Adrenal gland (tissue), 12 donors: Measurements from ENCODE around the gene YJEFN3. TPM values are rescaled to one million over a fixed set of nuclear protein-coding genes. Genes with fewer than 3 reads are reported as not detected.
A peak's percentile ranks its signal among the peaks of the same experiment; 100 is the strongest.

ENCODE experiments used
- DNase-seq, 7 donors: peaks; one replicate each; pipeline ENCODE4 v3.0.0-alpha.2; 2019 to 2020
- H3K27ac ChIP-seq, 5 donors: fragments of 200-600 bp; sonication (generic) in 4 of 5; 1 replicate in 3 of 5; 2 replicates in 2 of 5; pipeline versions ENCODE4 v1.5.1 to v1.8.0; 2016 to 2020; ENCODE audit warnings: mild to moderate bottlenecking in 1 of 5
- H3K27me3 ChIP-seq: fragments of 200-600 bp; 2 replicates; pipeline ENCODE4 v1.8.0; 2021
- H3K36me3 ChIP-seq, 2 donors: fragments of 200-600 bp; replicated peaks in 1 of 2; 1 replicate in 1 of 2; 2 replicates in 1 of 2; pipeline versions ENCODE4 v1.5.1 to v1.8.0; 2018 to 2022
- H3K4me1 ChIP-seq, 2 donors: fragments of 200-600 bp; replicated peaks in 1 of 2; 1 replicate in 1 of 2; 2 replicates in 1 of 2; pipeline versions ENCODE4 v1.5.1 to v1.8.0; 2018 to 2021
- H3K4me3 ChIP-seq, 4 donors: fragments of 200-600 bp; sonication (generic) in 3 of 4; one replicate each; pipeline ENCODE4 v1.5.1; 2016 to 2018
- H3K9me3 ChIP-seq, 3 donors: fragments of 200-600 bp; sonication (generic) in 1 of 3; replicated peaks in 1 of 3; 1 replicate in 2 of 3; 2 replicates in 1 of 3; pipeline versions ENCODE4 v1.5.1 to v1.8.0; 2016 to 2021
- POLR2A ChIP-seq, 2 donors: fragments of 450-650 bp; IDR thresholded peaks; one replicate each; pipeline ENCODE4 v1.6.1; 2017; ENCODE audit warnings: antibody characterized with exemption in 2 of 2, mild to moderate bottlenecking in 2 of 2, moderate library complexity in 1 of 2
- WGBS, 4 donors: extraction: QIAGEN DNeasy Blood & Tissue Kit in 2 of 4; methylation state at CpG; one replicate each; pipeline versions ENCODE4 v1.1.5 to v1.1.7; 2013 to 2017; 5-methylcytosine and 5-hydroxymethylcytosine counted together
- intact Hi-C, 2 donors: fragments of 100-400 bp; cut with DNase I; formaldehyde crosslinking; loops; one replicate each; pipeline versions ENCODE4 v1.14.1 to v1.15.0; 2022 to 2023
- polyA plus RNA-seq, 3 donors: library from polyadenylated mRNA; stranded (reverse); fragments of 200-250 nt in 2 of 3; fragments of 350-450 nt in 1 of 3; fragmentation: Illumina TruSeq in 1 of 3; extraction: RNeasy Lipid Tissue Mini Kit (QIAGEN cat#74804) in 1 of 3; gene quantifications; one replicate each; pipeline ENCODE4 v1.2.3, GENCODE V29; 2013 to 2014
- total RNA-seq, 9 donors: library from RNA; depleted of rRNA in 4 of 9; stranded (reverse); fragments of >200 nt in 4 of 9; fragments of 120-200 nt in 1 of 9; fragmentation: NEBNext Ultra II Directional in 1 of 9; extraction: Animal tissue kit (Norgen Biotek cat#: 25700) in 1 of 9; gene quantifications; one replicate each; pipeline versions ENCODE4 v1.1.0 to v1.2.4, GENCODE V29; 2013 to 2023
- TF ChIP-seq, protein P1 (sequence below), 6 experiments: fragments of 450-650 bp in 4 of 6; fragments of 200-600 bp in 2 of 6; sonication (generic) in 1 of 6; IDR thresholded peaks; 1 replicate in 5 of 6; 2 replicates in 1 of 6; pipeline versions ENCODE4 v1.5.1 to v1.8.0; 2016 to 2021; ENCODE audit warnings: antibody characterized with exemption in 6 of 6, mild to moderate bottlenecking in 2 of 6, moderate library complexity in 1 of 6
- donor health status: healthy with polysubstance abuse.
- donor health status: Bipolar disorder and iron deficiency.
- donor health status: DM: yes; HTN: yes; CAD: no.
- donor health status: DM: no; HTN: no; CAD: no.
- donor health status: DM: no; HTN: no; CAD: no.
- donor health status: DM: yes; HTN: yes; CAD: no.

Gene YJEFN3
- total and polyA plus RNA-seq, 12 donors: 0.36 to 30.2 (median 1.3) TPM

DNA sequence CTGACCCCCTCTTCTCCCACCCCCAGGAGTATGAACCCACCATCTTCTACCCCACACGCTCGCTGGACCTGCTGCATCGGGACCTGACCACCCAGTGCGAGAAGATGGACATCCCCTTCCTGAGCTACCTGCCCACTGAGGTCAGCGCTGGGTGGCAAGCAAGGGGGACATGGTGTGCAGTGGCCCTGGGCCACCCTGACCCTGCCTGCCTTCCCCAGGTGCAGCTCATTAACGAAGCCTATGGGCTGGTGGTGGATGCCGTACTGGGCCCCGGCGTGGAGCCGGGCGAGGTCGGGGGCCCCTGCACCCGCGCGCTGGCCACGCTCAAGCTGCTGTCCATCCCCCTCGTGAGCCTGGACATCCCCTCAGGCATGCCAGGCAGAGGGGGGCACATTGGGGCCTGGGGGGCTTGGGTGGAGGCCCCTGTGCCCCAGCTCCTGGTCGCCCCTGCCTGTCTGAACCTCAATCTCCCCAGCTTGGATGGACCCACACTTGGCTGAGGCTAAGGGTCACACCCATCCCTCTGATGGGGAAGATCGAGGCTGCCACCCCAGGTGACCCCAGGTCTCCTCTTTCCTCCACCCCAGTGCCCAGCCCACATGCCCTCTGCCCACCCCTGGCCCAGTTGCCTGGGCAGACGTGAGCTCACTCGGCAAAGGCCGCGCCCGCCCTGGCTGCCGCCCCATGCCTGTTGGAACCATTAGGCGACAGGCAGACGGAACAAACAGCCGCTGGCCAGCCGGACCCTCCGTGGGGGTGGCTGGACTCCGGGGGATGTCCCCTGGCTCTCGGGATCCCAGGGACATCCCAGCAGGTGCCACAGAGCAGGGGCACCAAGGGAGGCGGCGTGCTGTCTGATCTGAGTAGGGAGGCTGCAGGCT is 6.8 kb downstream of the YJEFN3 start:
- Histone ChIP-seq H3K9me3 (no peaks in the 10 kb centered on the region), H3K4me1 (peaks cover 4 to 13% of the 10 kb centered on the region in 2 donors), H3K27ac (no peak overlapping the region), H3K4me3 (no peak overlapping the region), H3K27me3 (peaks cover 20% of the 10 kb centered on the region), H3K36me3 (no peaks in the 10 kb centered on the region)
- no peak for DNase-seq
- 91 to 96% (median 92%) methylated on average over 20 to 34 of the region's 34 CpGs for WGBS, 4 donors
- intact Hi-C loops: loop anchor here (2.0 to 5.0 kb wide), 2 partner anchors 107 to 423 kb away; partner anchors contain the start of gene GMIP (in 1 of the 2)
- TF ChIP-seq, protein P1, sequence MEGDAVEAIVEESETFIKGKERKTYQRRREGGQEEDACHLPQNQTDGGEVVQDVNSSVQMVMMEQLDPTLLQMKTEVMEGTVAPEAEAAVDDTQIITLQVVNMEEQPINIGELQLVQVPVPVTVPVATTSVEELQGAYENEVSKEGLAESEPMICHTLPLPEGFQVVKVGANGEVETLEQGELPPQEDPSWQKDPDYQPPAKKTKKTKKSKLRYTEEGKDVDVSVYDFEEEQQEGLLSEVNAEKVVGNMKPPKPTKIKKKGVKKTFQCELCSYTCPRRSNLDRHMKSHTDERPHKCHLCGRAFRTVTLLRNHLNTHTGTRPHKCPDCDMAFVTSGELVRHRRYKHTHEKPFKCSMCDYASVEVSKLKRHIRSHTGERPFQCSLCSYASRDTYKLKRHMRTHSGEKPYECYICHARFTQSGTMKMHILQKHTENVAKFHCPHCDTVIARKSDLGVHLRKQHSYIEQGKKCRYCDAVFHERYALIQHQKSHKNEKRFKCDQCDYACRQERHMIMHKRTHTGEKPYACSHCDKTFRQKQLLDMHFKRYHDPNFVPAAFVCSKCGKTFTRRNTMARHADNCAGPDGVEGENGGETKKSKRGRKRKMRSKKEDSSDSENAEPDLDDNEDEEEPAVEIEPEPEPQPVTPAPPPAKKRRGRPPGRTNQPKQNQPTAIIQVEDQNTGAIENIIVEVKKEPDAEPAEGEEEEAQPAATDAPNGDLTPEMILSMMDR (IDR thresholded peaks at IDR 0.05): no peak
- no peak for TF ChIP-seq POLR2A (IDR thresholded peaks at IDR 0.05)

DNA sequence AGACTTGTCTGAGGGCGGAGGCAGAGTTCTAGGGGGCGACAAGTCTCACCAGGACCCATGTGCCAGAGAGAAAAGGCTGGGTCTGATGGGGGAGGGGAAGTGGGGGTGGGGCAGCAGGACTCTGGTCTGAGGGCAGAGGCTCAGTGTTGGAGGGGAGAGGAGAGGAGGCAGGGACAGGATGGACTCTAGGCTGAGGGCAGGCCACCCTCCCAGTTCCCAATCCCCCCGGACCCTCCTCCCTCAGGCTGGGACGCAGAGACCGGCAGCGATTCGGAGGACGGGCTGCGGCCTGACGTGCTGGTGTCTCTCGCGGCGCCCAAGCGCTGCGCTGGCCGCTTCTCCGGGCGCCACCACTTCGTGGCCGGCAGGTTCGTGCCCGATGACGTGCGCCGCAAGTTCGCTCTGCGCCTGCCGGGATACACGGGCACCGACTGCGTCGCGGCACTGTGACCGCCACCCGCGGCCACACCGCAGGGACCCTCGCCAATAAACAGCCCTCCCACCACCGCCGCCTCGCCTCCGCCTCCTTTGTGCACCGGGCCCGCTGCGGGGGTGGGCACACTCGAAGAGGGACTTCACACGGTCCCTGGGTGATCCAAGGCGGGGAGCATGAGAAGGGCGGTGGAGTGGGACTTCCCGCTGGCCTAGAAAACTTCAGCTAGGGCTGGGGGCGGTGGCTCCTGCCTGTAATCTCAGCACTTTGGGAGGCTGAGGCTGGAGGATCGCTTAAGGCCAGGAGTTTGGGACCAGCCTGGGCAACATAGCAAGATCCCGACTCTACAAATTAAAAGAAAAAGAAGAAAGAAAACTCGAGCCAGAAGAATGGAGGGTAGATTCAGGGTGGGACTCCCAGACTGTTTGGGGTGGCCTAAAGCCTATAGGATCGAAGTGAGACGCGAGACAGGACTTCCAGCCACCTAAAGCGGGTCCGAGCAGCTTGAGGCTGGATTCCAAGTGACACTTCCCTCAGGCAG is 8.7 kb downstream of the YJEFN3 start:
- no peak for TF ChIP-seq POLR2A (IDR thresholded peaks at IDR 0.05)
- TF ChIP-seq, protein P1 (IDR thresholded peaks at IDR 0.05): no peak
- no peaks in the 10 kb centered on the region for H3K36me3 ChIP-seq
- H3K27ac ChIP-seq: no peak overlapping the region
- peaks cover 4 to 19% of the 10 kb centered on the region in 2 donors for H3K4me1 ChIP-seq
- DNase-seq: no peak
- intact Hi-C loops: loop anchor here (2.0 to 5.0 kb wide), 2 partner anchors 105 to 421 kb away; partner anchors contain the start of gene GMIP (in 1 of the 2)
- 26 to 59% (median 40%) methylated on average over 39 to 59 of the region's 59 CpGs for WGBS, 4 donors
- peaks cover 38% of the 10 kb centered on the region for H3K27me3 ChIP-seq
- no peaks in the 10 kb centered on the region for H3K9me3 ChIP-seq
- no peak overlapping the region for H3K4me3 ChIP-seq

DNA sequence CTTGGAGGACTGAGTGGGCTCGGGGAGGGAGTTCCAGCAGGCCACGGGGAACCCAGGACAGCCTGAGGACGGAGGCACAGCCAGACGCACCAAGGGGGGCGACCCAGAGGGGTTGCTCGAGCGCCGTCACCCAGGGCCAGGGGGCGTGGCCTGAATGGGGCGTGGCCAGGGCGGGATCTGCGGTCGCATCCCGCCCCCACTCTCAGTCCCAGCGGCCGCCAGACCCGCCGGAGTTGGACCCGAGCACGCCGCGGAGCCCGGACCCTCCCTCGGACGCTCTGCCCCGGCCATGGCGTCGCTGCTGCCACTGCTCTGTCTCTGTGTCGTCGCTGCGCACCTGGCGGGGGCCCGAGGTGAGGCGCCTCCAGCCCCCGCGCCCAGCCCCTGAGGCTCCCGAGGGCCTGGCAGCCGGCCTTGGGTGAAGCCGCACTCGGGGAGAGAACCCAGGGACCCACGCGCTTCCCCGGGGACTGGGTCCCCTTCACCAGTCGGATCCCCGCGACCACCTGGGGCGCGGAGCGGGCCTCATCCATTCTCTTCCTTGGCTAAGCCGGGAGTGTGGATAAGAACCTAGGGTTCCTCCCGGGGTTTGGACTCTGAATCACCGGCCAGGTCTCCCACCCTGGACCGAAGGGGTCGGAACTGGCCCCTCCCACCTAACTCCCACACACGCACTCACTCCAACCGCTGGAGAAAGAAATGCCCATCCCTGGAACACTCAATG is 9.5 kb downstream of the YJEFN3 start, which contains the start of gene CILP2:
TSS of gene CILP2 (plus strand) at position 205 of the 724 bp plus-strand sequence. CDS start at position 290, 85 bp downstream.
- DNase-seq: peak in 1 of 7 donors; percentile 37
- Histone ChIP-seq H3K9me3 (no peaks in the 10 kb centered on the region), H3K36me3 (no peaks in the 10 kb centered on the region), H3K4me1 (peaks cover 4 to 19% of the 10 kb centered on the region in 2 donors), H3K27me3 (peaks cover 47% of the 10 kb centered on the region), H3K27ac (no peak within 1 kb of the TSS), H3K4me3 (peak within 1 kb of the TSS in 1 of 4 donors; percentile 38)
- no peak for TF ChIP-seq POLR2A (IDR thresholded peaks at IDR 0.05)
- TF ChIP-seq, protein P1 (IDR thresholded peaks at IDR 0.05): no peak
- intact Hi-C loops: loop anchor here in 1 of 2 donors (5.0 kb wide), 1 partner anchor 104 kb away; the partner anchor contains the start of gene GMIP
- WGBS, 4 donors: 2 to 5% (median 4%) methylated on average over 16 to 56 of the region's 56 CpGs
